ENCODE measurements around the gene C1GALT1C1L. TPM values are rescaled to one million over a fixed set of nuclear protein-coding genes. Genes with fewer than 3 reads are reported as not detected.

C1GALT1C1L gene
- total RNA-seq (2014; rRNA removed; shearing (Covaris generic)) (not detected in 2 replicates), polyA plus RNA-seq (2016; fragmentation: Nextera tagmentation; extraction: Ambion mirVana) (0.41 and 0.54 TPM in 2 replicates)

GRCh38 chr2:43676322-43677050 is at the start of gene C1GALT1C1L:
Gene C1GALT1C1L (minus strand): TSS chr2:43676429. CDS start chr2:43676322, 107 bp downstream.
- H3K4me2 ChIP-seq (ENCODE audit: unreplicated experiment): peak within 1 kb of the TSS; percentile 74
- DNase-seq: peak; percentile 63
- no peaks in the 10 kb centered on the region for H3K36me3 ChIP-seq (ENCODE audit: low read depth)
- TF ChIP-seq EZH2phosphoT487 (IDR thresholded peaks at IDR 0.05; ENCODE audit: insufficient read depth, low read depth): no peak
- no peak for TF ChIP-seq EZH2 (IDR thresholded peaks at IDR 0.05; ENCODE audit: insufficient read depth, poor library complexity, severe bottlenecking)
- in situ Hi-C loops (cut with MboI): no loop called here
- H2AFZ ChIP-seq: peak within 1 kb of the TSS; percentile 90
- H3K9ac ChIP-seq: peak within 1 kb of the TSS; percentile 60
- no peak within 1 kb of the TSS for H3K27ac ChIP-seq
- no peaks in the 10 kb centered on the region for H3K4me1 ChIP-seq (ENCODE audit: insufficient read depth)
- peaks cover 5% of the 10 kb centered on the region for H3K9me3 ChIP-seq (ENCODE audit: low read depth)
- H3F3A ChIP-seq (ENCODE audit: insufficient read depth): no peaks in the 10 kb centered on the region
- H3K79me2 ChIP-seq (ENCODE audit: insufficient read depth): no peaks in the 10 kb centered on the region
- WGBS, 2 experiments (ENCODE audit: low coverage in 1 of 2, low lambda C conversion rate in 2 of 2, missing lambda C conversion rate in 2 of 2): 42 to 56% methylated on average over 25 to 27 of the region's 27 CpGs
- H3K9me2 ChIP-seq (ENCODE audit: insufficient read depth): no peaks in the 10 kb centered on the region
- H3K27me3 ChIP-seq (replicated peaks; ENCODE audit: insufficient read depth): no peaks in the 10 kb centered on the region
- H4K20me1 ChIP-seq (ENCODE audit: insufficient read depth): no peaks in the 10 kb centered on the region
- peak within 1 kb of the TSS; percentile 72 for H3K4me3 ChIP-seq

DNA sequence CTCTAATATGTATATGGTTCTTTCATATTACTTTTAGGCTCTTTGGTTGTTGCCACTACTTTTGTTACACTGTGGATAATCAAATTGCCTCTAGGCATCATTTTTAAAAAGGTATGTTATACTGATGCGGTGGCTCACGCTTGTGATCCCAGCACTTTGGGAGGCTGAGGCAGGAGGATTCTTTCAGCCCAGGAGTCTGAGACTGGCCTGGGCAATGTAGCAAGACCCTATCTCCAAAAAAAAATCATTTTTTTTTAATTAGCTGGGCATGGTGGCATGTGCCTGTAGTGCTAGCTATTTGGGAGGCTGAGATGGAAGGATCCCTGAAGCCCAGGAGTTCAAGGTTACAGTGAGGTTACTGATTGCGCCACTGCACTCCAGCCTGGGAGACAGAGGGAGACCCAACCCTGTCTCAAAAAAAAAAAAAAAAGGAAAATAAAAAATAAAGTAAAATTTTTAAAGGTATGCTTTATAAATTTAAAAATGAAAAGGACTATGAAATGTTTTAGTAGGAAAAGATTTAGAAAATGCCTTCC is 49.5 kb upstream of the C1GALT1C1L start:
- WGBS, 2 experiments (ENCODE audit: low coverage in 1 of 2, low lambda C conversion rate in 2 of 2, missing lambda C conversion rate in 2 of 2): 100% methylated on average over 3 of the region's 3 CpGs
- no peak overlapping the region for H3K27ac ChIP-seq
- no peaks in the 10 kb centered on the region for H3K4me1 ChIP-seq (ENCODE audit: insufficient read depth)
- DNase-seq: no peak
- H3K27me3 ChIP-seq (replicated peaks; ENCODE audit: insufficient read depth): no peaks in the 10 kb centered on the region
- no peak overlapping the region for H3K4me2 ChIP-seq (ENCODE audit: unreplicated experiment)
- H3K79me2 ChIP-seq (ENCODE audit: insufficient read depth): no peaks in the 10 kb centered on the region
- H3F3A ChIP-seq (ENCODE audit: insufficient read depth): no peaks in the 10 kb centered on the region
- H3K4me3 ChIP-seq: no peak overlapping the region
- H3K9me3 ChIP-seq (ENCODE audit: low read depth): no peaks in the 10 kb centered on the region
- no peaks in the 10 kb centered on the region for H3K9me2 ChIP-seq (ENCODE audit: insufficient read depth)
- H3K36me3 ChIP-seq (ENCODE audit: low read depth): no peaks in the 10 kb centered on the region
- in situ Hi-C loops (cut with MboI): no loop called here
- no peak overlapping the region for H2AFZ ChIP-seq
- no peak overlapping the region for H3K9ac ChIP-seq
- no peaks in the 10 kb centered on the region for H4K20me1 ChIP-seq (ENCODE audit: insufficient read depth)
- TF ChIP-seq EZH2phosphoT487 (IDR thresholded peaks at IDR 0.05; ENCODE audit: insufficient read depth, low read depth) (no peak), EZH2 (IDR thresholded peaks at IDR 0.05; ENCODE audit: insufficient read depth, poor library complexity, severe bottlenecking) (no peak)

DNA sequence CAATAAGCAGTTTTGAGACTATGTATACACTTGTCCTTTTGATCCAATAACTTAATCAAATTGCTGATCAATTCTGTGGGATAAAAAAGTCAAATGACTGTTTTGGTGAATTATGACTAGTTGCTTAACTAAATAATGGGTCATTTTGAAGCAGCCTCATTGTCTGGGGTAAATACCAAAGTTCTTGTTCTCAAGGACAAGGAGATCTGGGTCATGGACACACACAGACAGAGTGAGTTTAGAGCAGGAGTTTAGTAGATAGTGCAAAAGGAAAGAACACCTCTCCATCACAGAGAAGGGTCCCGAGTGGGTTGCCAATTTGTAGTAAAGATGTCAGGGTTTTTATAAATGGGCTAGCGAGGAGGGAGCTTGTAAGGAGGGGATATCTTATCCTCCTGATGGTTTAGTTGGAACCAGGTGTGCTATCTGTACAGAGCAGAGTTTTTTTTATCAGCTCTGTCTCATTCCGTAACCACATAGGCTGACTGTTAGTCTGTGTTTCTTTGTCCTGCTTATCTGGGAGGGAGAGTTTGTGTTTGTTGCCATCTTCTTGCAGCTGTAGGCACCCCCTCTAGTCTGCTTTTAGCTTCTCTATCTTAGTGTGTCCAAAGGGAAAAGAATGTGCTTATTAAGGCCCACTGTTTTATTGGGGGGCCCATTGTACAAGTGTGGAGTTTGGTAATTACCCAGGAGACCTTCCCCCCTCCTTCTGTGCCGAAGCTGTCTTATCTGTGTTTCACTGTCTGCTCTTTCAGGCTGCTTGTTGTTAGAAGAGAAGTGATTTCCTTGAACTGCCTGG is 48.7 kb upstream of the C1GALT1C1L start:
- H4K20me1 ChIP-seq (ENCODE audit: insufficient read depth): no peaks in the 10 kb centered on the region
- 88 to 98% methylated on average over 4 of the region's 4 CpGs for WGBS, 2 experiments (ENCODE audit: low coverage in 1 of 2, low lambda C conversion rate in 2 of 2, missing lambda C conversion rate in 2 of 2)
- no peaks in the 10 kb centered on the region for H3K36me3 ChIP-seq (ENCODE audit: low read depth)
- H3K4me2 ChIP-seq (ENCODE audit: unreplicated experiment): no peak overlapping the region
- H2AFZ ChIP-seq: no peak overlapping the region
- H3K9ac ChIP-seq: no peak overlapping the region
- no peaks in the 10 kb centered on the region for H3K9me2 ChIP-seq (ENCODE audit: insufficient read depth)
- H3K79me2 ChIP-seq (ENCODE audit: insufficient read depth): no peaks in the 10 kb centered on the region
- H3F3A ChIP-seq (ENCODE audit: insufficient read depth): no peaks in the 10 kb centered on the region
- no peak overlapping the region for H3K27ac ChIP-seq
- H3K4me1 ChIP-seq (ENCODE audit: insufficient read depth): no peaks in the 10 kb centered on the region
- TF ChIP-seq EZH2 (IDR thresholded peaks at IDR 0.05; ENCODE audit: insufficient read depth, poor library complexity, severe bottlenecking) (no peak), EZH2phosphoT487 (IDR thresholded peaks at IDR 0.05; ENCODE audit: insufficient read depth, low read depth) (no peak)
- in situ Hi-C loops (cut with MboI): no loop called here
- H3K9me3 ChIP-seq (ENCODE audit: low read depth): no peaks in the 10 kb centered on the region
- DNase-seq: no peak
- no peaks in the 10 kb centered on the region for H3K27me3 ChIP-seq (replicated peaks; ENCODE audit: insufficient read depth)
- no peak overlapping the region for H3K4me3 ChIP-seq

DNA sequence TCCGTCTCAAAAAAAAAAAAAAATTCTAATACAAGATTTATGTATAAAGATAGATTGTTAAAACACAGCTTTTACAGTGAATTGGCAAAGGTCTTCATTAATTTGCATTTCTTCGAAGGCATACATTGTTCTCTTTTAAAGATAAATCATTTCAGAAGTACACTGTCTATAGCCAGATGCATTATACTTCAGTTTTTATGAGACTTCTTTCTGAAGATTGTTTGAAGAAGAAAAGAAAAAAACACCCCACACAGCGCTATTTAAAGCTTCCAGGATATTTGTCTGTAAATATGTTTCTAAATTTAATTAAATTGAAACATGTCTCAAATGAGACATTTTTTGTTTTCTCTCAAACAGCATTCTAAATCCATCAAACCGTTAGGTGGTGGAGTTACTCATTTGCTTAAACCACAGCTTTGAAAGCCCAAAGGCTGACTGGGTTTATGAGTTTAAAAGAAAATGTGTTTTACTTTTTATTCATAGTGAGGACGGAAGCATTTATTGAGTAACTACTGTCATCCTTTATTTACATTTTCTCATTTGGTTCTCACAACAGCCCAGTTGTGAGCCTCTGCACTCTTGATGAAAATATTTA is 42.4 kb upstream of the C1GALT1C1L start:
- DNase-seq: no peak
- Histone ChIP-seq H3K4me2 (ENCODE audit: unreplicated experiment) (no peak overlapping the region), H3K4me1 (ENCODE audit: insufficient read depth) (peaks cover 17% of the 10 kb centered on the region), H3F3A (ENCODE audit: insufficient read depth) (peaks cover 11% of the 10 kb centered on the region), H3K27me3 (replicated peaks; ENCODE audit: insufficient read depth) (no peaks in the 10 kb centered on the region), H3K79me2 (ENCODE audit: insufficient read depth) (no peaks in the 10 kb centered on the region), H3K27ac (no peak overlapping the region), H2AFZ (no peak overlapping the region), H3K9me2 (ENCODE audit: insufficient read depth) (no peaks in the 10 kb centered on the region), H3K9ac (no peak overlapping the region), H3K36me3 (ENCODE audit: low read depth) (no peaks in the 10 kb centered on the region), H4K20me1 (ENCODE audit: insufficient read depth) (no peaks in the 10 kb centered on the region), H3K9me3 (ENCODE audit: low read depth) (no peaks in the 10 kb centered on the region), H3K4me3 (no peak overlapping the region)
- whole genome bisulfite sequencing, 2 experiments (ENCODE audit: low coverage in 1 of 2, low lambda C conversion rate in 2 of 2, missing lambda C conversion rate in 2 of 2): 78 to 82% methylated on average over 5 of the region's 5 CpGs
- in situ Hi-C loops (cut with MboI): no loop called here
- TF ChIP-seq EZH2 (IDR thresholded peaks at IDR 0.05; ENCODE audit: insufficient read depth, poor library complexity, severe bottlenecking): no peak
- no peak for TF ChIP-seq EZH2phosphoT487 (IDR thresholded peaks at IDR 0.05; ENCODE audit: insufficient read depth, low read depth)
